Measurements from ENCODE around the gene PARD3. TPM values are rescaled to one million over a fixed set of nuclear protein-coding genes. Genes with fewer than 3 reads are reported as not detected.

PARD3 gene
- total and polyA plus RNA-seq, 2 donors (not counting 3 experiments of a cell fraction or from before 2014, with no cell fraction given): 7.3 to 24.1 TPM

- ChIA-PET CTCF (no interaction called here), POLR2A (no interaction called here)
- Histone ChIP-seq H3K27ac (ENCODE audit: insufficient read depth, low read depth, low read length) (no peak overlapping the region), H3K4me1 (ENCODE audit: control insufficient read depth, extremely low read depth, insufficient read depth, low read length) (no peaks in the 10 kb centered on the region), H3K4me3 (replicated peaks in 1 of 3; ENCODE audit: insufficient read depth in 1 of 3, low read depth in 1 of 3, low read length in 3 of 3) (no peak overlapping the region), H3K9me3 (replicated peaks; ENCODE audit: control insufficient read depth, insufficient read depth, low read length) (no peaks in the 10 kb centered on the region), H3K4me2 (ENCODE audit: insufficient read depth, low read length) (no peak overlapping the region), H3K9me1 (replicated peaks; ENCODE audit: control insufficient read depth, extremely low read depth, insufficient read depth, low read length) (no peaks in the 10 kb centered on the region), H3K36me3 (ENCODE audit: control insufficient read depth in 2 of 2, extremely low read depth in 1 of 2, insufficient read depth in 2 of 2, low read length in 2 of 2) (no peaks in the 10 kb centered on the region), H3K9ac (replicated peaks; ENCODE audit: extremely low read depth, insufficient read depth, low read length) (no peak overlapping the region), H2AFZ (ENCODE audit: low read depth, low read length) (no peak overlapping the region), H3K27me3 (ENCODE audit: control insufficient read depth in 2 of 2, insufficient read depth in 2 of 2, low read length in 2 of 2) (no peaks in the 10 kb centered on the region), H4K20me1 (replicated peaks; ENCODE audit: control insufficient read depth, extremely low read depth, insufficient read depth, low read length) (no peaks in the 10 kb centered on the region), H3K79me2 (ENCODE audit: control insufficient read depth, insufficient read depth, low read length) (no peaks in the 10 kb centered on the region)
- intact Hi-C loops (cut with micrococcal nuclease) (no loop called here), dilution Hi-C loops (cut with MboI; ENCODE audit: extremely low pct_ligation_motif_present, low sequenced_read_pairs) (no loop called here)
- BruUV-seq (replicated peaks): no TSS peak
- no peak for TF ChIP-seq MYC (IDR thresholded peaks at IDR 0.05; ENCODE audit: low read depth, low read length)
- no peak for TF ChIP-seq CTCF (IDR thresholded peaks at IDR 0.05; ENCODE audit: extremely low read depth in 1 of 2, insufficient read depth in 1 of 2, low read depth in 1 of 2, low read length in 2 of 2)
- no peak for TF ChIP-seq POLR2AphosphoS5 (IDR thresholded peaks at IDR 0.05; ENCODE audit: insufficient read depth, low read depth, low read length)
- TF ChIP-seq POLR2A (IDR thresholded peaks at IDR 0.05; ENCODE audit: low read depth, low read length): no peak
- no peak for TF ChIP-seq JUN (IDR thresholded peaks at IDR 0.05; ENCODE audit: borderline replicate concordance, insufficient read depth, insufficient read length, low read depth)
- TF ChIP-seq GATA2 (IDR thresholded peaks at IDR 0.05; ENCODE audit: insufficient read depth, insufficient read length, low read depth, low read length): no peak
- TF ChIP-seq MAX (IDR thresholded peaks at IDR 0.05; ENCODE audit: insufficient read depth, insufficient read length): no peak
- TF ChIP-seq FOS (IDR thresholded peaks at IDR 0.05; ENCODE audit: borderline replicate concordance, insufficient read depth, low read length): no peak
- no peak for TF ChIP-seq EZH2 (IDR thresholded peaks at IDR 0.05; ENCODE audit: borderline replicate concordance, low read depth, low read length, severe bottlenecking)
- DNase-seq (ENCODE audit: low read depth, low spot score) (no peak), FAIRE-seq (no peak)
Observed at GRCh38 chr10:34061841-34062240, 753.3 kb downstream of the PARD3 start.

Small RNA genes within 50 kb of the gene (small RNA-seq; reads per million reads assigned to genes)
- gene ELOBP4 (ENCODE audit: insufficient read depth, insufficient read length, low read depth, low replicate concordance) (not detected), gene RF00019 (ENCODE audit: insufficient read depth, insufficient read length, low read depth, low replicate concordance) (not detected), gene RPL37P18 (ENCODE audit: insufficient read depth, insufficient read length, low read depth, low replicate concordance) (not detected)
